HepG2 (cell line): ENCODE measurements around the gene PARD3. TPM values are rescaled to one million over a fixed set of nuclear protein-coding genes. Genes with fewer than 3 reads are reported as not detected.

Source experiments
- ATAC-seq: fragments of 200-7000 bp; cut with Tn5 transposase; 3 replicates; pipeline ENCODE4 v1.9.1; 2020; ENCODE audit warnings: mild to moderate bottlenecking, moderate library complexity
- BruUV-seq: library from RNA; stranded (reverse); fragments of 400-500 nt; replicated peaks from 2 replicates; lab custom pipeline; 2021; lab: Mats Ljungman, UMichigan
- CTCF ChIA-PET: fragments of 300-600 bp; formaldehyde crosslinking; extraction: SDS; loops from one replicate; lab custom pipeline; 2021; ENCODE audit warnings: low total read pairs, inconsistent platforms, low intra/inter-chr PET ratio; lab: Yijun Ruan, JAX
- POLR2A ChIA-PET: fragments of 350-600 bp; sonication (Branson Sonifier 250); formaldehyde crosslinking; loops from one replicate; lab custom pipeline; 2020; ENCODE audit warnings: antibody characterized with exemption, inconsistent platforms; lab: Yijun Ruan, JAX
- DNase-seq: peaks from one replicate; pipeline ENCODE4 v3.0.0-alpha.2; 2015; ENCODE audit warnings: low spot score
- FAIRE-seq: peaks from 3 replicates; lab custom pipeline; 2011; peaks lifted over from hg19 to GRCh38; lab: Jason Lieb, UNC
- H2AFZ ChIP-seq: one replicate; pipeline ENCODE4 v1.6.1; 2011; ENCODE audit warnings: low read length, inconsistent platforms
- H3K27ac ChIP-seq: fragments of 300-600 bp; 3 replicates; pipeline ENCODE4 v1.8.0; 2011; ENCODE audit warnings: mixed run types, mild to moderate bottlenecking, mixed read lengths, low read length, inconsistent platforms; ENCODE audit not compliant: insufficient read depth; ENCODE audit errors: extremely low read length
- H3K27me3 ChIP-seq, 2 experiments: fragments of 200-600 bp in 1 of 2; 2 replicates in 1 of 2; 3 replicates in 1 of 2; pipeline versions ENCODE4 v1.6.0 to v1.8.0; 2011; ENCODE audit warnings: low read length in 2 of 2, mild to moderate bottlenecking in 2 of 2, moderate library complexity in 2 of 2, inconsistent platforms in 1 of 2; ENCODE audit not compliant: insufficient read depth in 2 of 2, control insufficient read depth in 1 of 2
- H3K36me3 ChIP-seq, 2 experiments: fragments of 200-600 bp in 1 of 2; replicated peaks in 1 of 2; 2 replicates in 1 of 2; 3 replicates in 1 of 2; pipeline versions ENCODE4 v1.5.1 to v1.8.0; 2011; ENCODE audit warnings: low read length in 2 of 2, inconsistent platforms in 1 of 2; ENCODE audit not compliant: insufficient read depth in 2 of 2, control insufficient read depth in 1 of 2
- H3K4me1 ChIP-seq: 2 replicates; pipeline ENCODE4 v1.5.1; 2012; ENCODE audit warnings: low read length, inconsistent platforms; ENCODE audit not compliant: insufficient read depth
- H3K4me2 ChIP-seq: 2 replicates; pipeline ENCODE4 v1.6.0; 2011; ENCODE audit warnings: low read depth, low read length, inconsistent platforms
- H3K4me3 ChIP-seq, 3 experiments: fragments of 200-600 bp in 1 of 3; sonication (generic), shearing (Covaris generic) in 1 of 3; replicated peaks in 1 of 3; 2 replicates each; pipeline ENCODE4 v1.5.1; 2011 to 2016; ENCODE audit warnings: low read length in 3 of 3, inconsistent platforms in 2 of 3, low read depth in 2 of 3, mild to moderate bottlenecking in 2 of 3, control low read depth in 1 of 3, mixed read lengths in 1 of 3; ENCODE audit not compliant: insufficient read depth in 1 of 3
- H3K79me2 ChIP-seq: one replicate; pipeline ENCODE4 v1.6.1; 2011; ENCODE audit warnings: low read length, inconsistent platforms; ENCODE audit not compliant: insufficient read depth
- H3K9ac ChIP-seq: 2 replicates; pipeline ENCODE4 v1.6.0; 2011; ENCODE audit warnings: mild to moderate bottlenecking, low read depth, low read length, inconsistent platforms; ENCODE audit not compliant: insufficient read depth
- H3K9me3 ChIP-seq: 2 replicates; pipeline ENCODE4 v1.5.1; 2012; ENCODE audit warnings: mild to moderate bottlenecking, low read length
- H4K20me1 ChIP-seq: 2 replicates; pipeline ENCODE4 v1.6.0; 2011; ENCODE audit warnings: inconsistent platforms, mild to moderate bottlenecking, low read length, moderate library complexity; ENCODE audit not compliant: insufficient read depth
- ATRX ChIP-seq: sonication (generic); formaldehyde crosslinking; IDR thresholded peaks from 2 replicates; pipeline ENCODE4 v1.4.0; 2020; ENCODE audit warnings: missing genetic modification reagents, borderline replicate concordance
- CBFB ChIP-seq: sonication (generic); formaldehyde crosslinking; IDR thresholded peaks from 2 replicates; pipeline ENCODE4 v1.4.0; 2020; ENCODE audit warnings: missing genetic modification reagents
- DPF2 ChIP-seq: sonication (generic); formaldehyde crosslinking; IDR thresholded peaks from 2 replicates; pipeline ENCODE4 v1.4.0; 2020; ENCODE audit warnings: mild to moderate bottlenecking, low read depth, missing genetic modification reagents, borderline replicate concordance
- FOXA3 ChIP-seq: IDR thresholded peaks from 2 replicates; pipeline ENCODE4 v1.6.1; 2016; ENCODE audit warnings: missing genetic modification reagents, missing compliant biosample characterization
- HINFP ChIP-seq: sonication (generic); formaldehyde crosslinking; IDR thresholded peaks from 2 replicates; pipeline ENCODE4 v1.4.0; 2020; ENCODE audit warnings: low read depth, mild to moderate bottlenecking, missing genetic modification reagents
- JARID2 ChIP-seq: sonication (generic); formaldehyde crosslinking; IDR thresholded peaks from 2 replicates; pipeline ENCODE4 v1.8.1; 2023; ENCODE audit warnings: missing genetic modification reagents, inconsistent platforms; ENCODE audit not compliant: insufficient replicate concordance
- MED1 ChIP-seq: sonication (generic); formaldehyde crosslinking; IDR thresholded peaks from 2 replicates; pipeline ENCODE4 v1.4.0; 2020; ENCODE audit warnings: missing genetic modification reagents
- NFIC ChIP-seq: IDR thresholded peaks from 2 replicates; pipeline ENCODE4 v1.6.1; 2012; ENCODE audit warnings: mild to moderate bottlenecking, low read length, inconsistent platforms
- NR2F6 ChIP-seq, 2 experiments: IDR thresholded peaks; 2 replicates each; pipeline ENCODE4 v1.6.1; 2016; ENCODE audit warnings: antibody characterized with exemption in 1 of 2, mild to moderate bottlenecking in 1 of 2
- PCBP1 ChIP-seq: fragments of 200-400 bp; formaldehyde crosslinking; IDR thresholded peaks from 2 replicates; pipeline ENCODE4 v1.6.1; 2017; ENCODE audit warnings: mild to moderate bottlenecking, low read depth, low read length, borderline replicate concordance
- RXRB ChIP-seq: IDR thresholded peaks from 2 replicates; pipeline ENCODE4 v1.6.1; 2016; ENCODE audit warnings: borderline replicate concordance, missing genetic modification reagents, missing compliant biosample characterization
- SP2 ChIP-seq: sonication (generic); formaldehyde crosslinking; IDR thresholded peaks from 2 replicates; pipeline ENCODE4 v1.5.1; 2020; ENCODE audit warnings: mild to moderate bottlenecking, missing genetic modification reagents
- ZBTB1 ChIP-seq: sonication (generic); formaldehyde crosslinking; IDR thresholded peaks from 2 replicates; pipeline ENCODE4 v1.4.0; 2020; ENCODE audit warnings: missing genetic modification reagents, borderline replicate concordance
- ZBTB8A ChIP-seq: sonication (generic); formaldehyde crosslinking; IDR thresholded peaks from 2 replicates; pipeline ENCODE4 v1.4.0; 2020; ENCODE audit warnings: mild to moderate bottlenecking, low read depth, missing genetic modification reagents, borderline replicate concordance
- ZNF234 ChIP-seq: sonication (generic); formaldehyde crosslinking; conservative IDR thresholded peaks from 2 replicates; pipeline ENCODE4 v1.5.1; 2020; ENCODE audit warnings: mild to moderate bottlenecking, missing genetic modification reagents
- ZNF441 ChIP-seq: sonication (generic); formaldehyde crosslinking; IDR thresholded peaks from 2 replicates; pipeline ENCODE4 v1.7.0; 2021; ENCODE audit warnings: missing genetic modification reagents, borderline replicate concordance
- ZNF543 ChIP-seq: sonication (generic); formaldehyde crosslinking; IDR thresholded peaks from 2 replicates; pipeline ENCODE4 v1.4.0; 2020; ENCODE audit warnings: mild to moderate bottlenecking, missing genetic modification reagents
- ZNF572 ChIP-seq: sonication (generic); formaldehyde crosslinking; IDR thresholded peaks from 2 replicates; pipeline ENCODE4 v1.5.1; 2020; ENCODE audit warnings: mild to moderate bottlenecking, missing genetic modification reagents
- ZNF597 ChIP-seq: sonication (generic); formaldehyde crosslinking; IDR thresholded peaks from 2 replicates; pipeline ENCODE4 v1.5.0; 2020; ENCODE audit warnings: missing genetic modification reagents
- WGBS: methylation state at CpG from one replicate; pipeline ENCODE4 v1.1.6; 2017; ENCODE audit warnings: low lambda C conversion rate; 5-methylcytosine and 5-hydroxymethylcytosine counted together
- in situ Hi-C: cut with HindIII; loops from 2 replicates; pipeline ENCODE4 v1.10.0; 2017; ENCODE audit warnings: low pct_unique_long_range_greater_than_20kb; ENCODE audit not compliant: extremely low pct_ligation_motif_present
- intact Hi-C: fragments of 100-400 bp; cut with micrococcal nuclease; formaldehyde crosslinking; loops from one replicate; pipeline ENCODE4 v1.10.0; 2022; ENCODE audit not compliant: unreplicated experiment
- polyA plus RNA-seq, 8 experiments: library from polyadenylated mRNA; depleted of rRNA in 3 of 8; stranded (reverse) in 7 of 8; unstranded in 1 of 8; fragments of >200 nt; fragmentation: Illumina TruSeq in 4 of 8; extraction: Trizol in 4 of 8; gene quantifications; 2 replicates each; pipeline versions ENCODE4 v1.2.1 to v1.2.3, GENCODE V29; 2011 to 2016; ENCODE audit warnings: low read depth in 4 of 8, missing spikeins in 1 of 8, mixed read lengths in 1 of 8; ENCODE audit not compliant: insufficient read depth in 1 of 8
- total RNA-seq, 5 experiments: library from RNA; depleted of rRNA; stranded (reverse); fragments of >200 nt; fragmentation: Illumina TruSeq; extraction: Trizol; gene quantifications; 2 replicates each; pipeline ENCODE4 v1.2.3, GENCODE V29; 2016; ENCODE audit warnings: low read depth in 1 of 5
- TF ChIP-seq, protein P1 (sequence below): sonication (generic); formaldehyde crosslinking; IDR thresholded peaks from 2 replicates; pipeline ENCODE4 v1.5.0; 2020; ENCODE audit warnings: mild to moderate bottlenecking, missing genetic modification reagents

Gene PARD3
- total and polyA plus RNA-seq, 2 of the 13 experiments (the other 11 are each of a cell fraction or from before 2014, with no cell fraction given) = 40.9 to 60.0 TPM

DNA sequence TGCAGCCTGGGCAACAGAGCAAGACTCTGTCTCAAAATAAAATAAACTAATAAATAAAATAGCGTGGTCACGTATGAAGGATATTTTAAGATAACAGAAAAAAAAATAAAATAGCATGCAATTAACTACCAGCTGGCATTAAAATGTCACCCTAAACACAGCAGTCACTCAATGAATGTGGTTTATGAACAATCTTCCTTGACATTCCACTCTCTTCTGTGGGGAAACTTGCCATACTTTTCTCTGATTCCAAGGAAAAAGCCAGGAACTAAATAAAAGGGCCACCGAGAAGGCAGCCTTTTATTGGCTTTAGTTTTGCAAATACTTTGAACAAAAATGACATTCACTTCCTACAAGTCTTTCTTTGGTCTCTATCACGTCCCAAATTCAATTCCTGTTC lies 266.6 kb downstream of the PARD3 start:
- Histone ChIP-seq H2AFZ (no peak overlapping the region), H3K79me2 (peaks cover 9% of the 10 kb centered on the region), H3K27me3 (no peaks in the 10 kb centered on the region), H3K9ac (no peak overlapping the region), H3K27ac (no peak overlapping the region), H3K4me2 (no peak overlapping the region), H3K9me3 (no peaks in the 10 kb centered on the region), H3K36me3 (no peaks in the 10 kb centered on the region)
- DNase-seq = no peak
- WGBS = 95% methylated on average over 4 of the region's 4 CpGs
- ATAC-seq = no peak
- intact Hi-C loops = no loop called here
- no peak for FAIRE-seq
- POLR2A ChIA-PET = no interaction called here
- BruUV-seq = no TSS peak
- in situ Hi-C loops = no loop called here
- TF ChIP-seq RXRB = no peak
- no peak for TF ChIP-seq ZBTB1
- no peak for TF ChIP-seq ZNF543
- no peak for TF ChIP-seq ZBTB8A (CRISPR knock-in tag)
- no peak for TF ChIP-seq JARID2 (CRISPR knock-in tag)
- TF ChIP-seq NR2F6 (IDR thresholded peaks at IDR 0.05) = no peak
- TF ChIP-seq NR2F6 (CRISPR knock-in tag; IDR thresholded peaks at IDR 0.05) = no peak
- TF ChIP-seq SP2 (CRISPR knock-in tag) = no peak
- no peak for TF ChIP-seq PCBP1
- TF ChIP-seq ZNF597 = no peak
- no peak for TF ChIP-seq MED1 (CRISPR knock-in tag)
- TF ChIP-seq, protein P1, sequence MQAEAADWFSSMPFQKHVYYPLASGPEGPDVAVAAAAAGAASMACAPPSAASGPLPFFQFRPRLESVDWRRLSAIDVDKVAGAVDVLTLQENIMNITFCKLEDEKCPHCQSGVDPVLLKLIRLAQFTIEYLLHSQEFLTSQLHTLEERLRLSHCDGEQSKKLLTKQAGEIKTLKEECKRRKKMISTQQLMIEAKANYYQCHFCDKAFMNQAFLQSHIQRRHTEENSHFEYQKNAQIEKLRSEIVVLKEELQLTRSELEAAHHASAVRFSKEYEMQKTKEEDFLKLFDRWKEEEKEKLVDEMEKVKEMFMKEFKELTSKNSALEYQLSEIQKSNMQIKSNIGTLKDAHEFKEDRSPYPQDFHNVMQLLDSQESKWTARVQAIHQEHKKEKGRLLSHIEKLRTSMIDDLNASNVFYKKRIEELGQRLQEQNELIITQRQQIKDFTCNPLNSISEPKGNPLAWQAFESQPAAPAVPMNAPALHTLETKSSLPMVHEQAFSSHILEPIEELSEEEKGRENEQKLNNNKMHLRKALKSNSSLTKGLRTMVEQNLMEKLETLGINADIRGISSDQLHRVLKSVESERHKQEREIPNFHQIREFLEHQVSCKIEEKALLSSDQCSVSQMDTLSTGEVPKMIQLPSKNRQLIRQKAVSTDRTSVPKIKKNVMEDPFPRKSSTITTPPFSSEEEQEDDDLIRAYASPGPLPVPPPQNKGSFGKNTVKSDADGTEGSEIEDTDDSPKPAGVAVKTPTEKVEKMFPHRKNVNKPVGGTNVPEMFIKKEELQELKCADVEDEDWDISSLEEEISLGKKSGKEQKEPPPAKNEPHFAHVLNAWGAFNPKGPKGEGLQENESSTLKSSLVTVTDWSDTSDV (CRISPR knock-in tag) = no peak
- TF ChIP-seq NFIC = no peak
- TF ChIP-seq ZNF572 (CRISPR knock-in tag) = no peak
- TF ChIP-seq ZNF234 = no peak
- TF ChIP-seq FOXA3 = no peak
- TF ChIP-seq ZNF441 = no peak
- no peak for TF ChIP-seq DPF2 (CRISPR knock-in tag)
- no peak for TF ChIP-seq HINFP (CRISPR knock-in tag)
- no peak for TF ChIP-seq ATRX
- no peak for TF ChIP-seq CBFB (CRISPR knock-in tag)
- TF ChIP-seq, all 625 proteins: peak for 0
- peaks cover 23% of the 10 kb centered on the region for H3K4me1 ChIP-seq
- no peak overlapping the region for H3K4me3 ChIP-seq
- 0 out of 2 replicates have a peak, but pooled peaks cover 6% of the 10 kb centered on the region for H4K20me1 ChIP-seq
- CTCF ChIA-PET = no interaction called here
